Central memory CD8-positive, alpha-beta T cell (primary cell): ENCODE data around the gene OLFM2.

ENCODE experiments used
- ATAC-seq: fragments of 150-1000 bp; cut with Tn5 transposase; replicated peaks from 2 replicates; pipeline ENCODE4 v1.10.0; 2022; ENCODE audit warnings: mild to moderate bottlenecking, moderate FRiP score, moderate number of reproducible peaks; ENCODE audit not compliant: poor library complexity, severe bottlenecking; ENCODE audit errors: extremely low read depth
- DNase-seq, 2 donors: peaks; one replicate each; pipeline ENCODE4 v3.0.0; 2021; ENCODE audit warnings: low spot score in 2 of 2
- H3K27ac Mint-ChIP-seq: one replicate; pipeline ENCODE4 v1.8.0; 2022; ENCODE audit warnings: low read depth, mild to moderate bottlenecking, moderate library complexity, mixed read lengths
- H3K27me3 Mint-ChIP-seq: one replicate; pipeline ENCODE4 v1.8.0; 2022; ENCODE audit warnings: mixed read lengths
- H3K36me3 Mint-ChIP-seq: one replicate; pipeline ENCODE4 v1.8.0; 2022; ENCODE audit warnings: mild to moderate bottlenecking, moderate library complexity, mixed read lengths; ENCODE audit not compliant: insufficient read depth
- H3K4me1 Mint-ChIP-seq: one replicate; pipeline ENCODE4 v1.8.0; 2022; ENCODE audit warnings: mixed read lengths
- H3K4me3 Mint-ChIP-seq: one replicate; pipeline ENCODE4 v1.8.0; 2022; ENCODE audit warnings: mild to moderate bottlenecking, moderate library complexity, mixed read lengths
- H3K9me3 Mint-ChIP-seq: one replicate; pipeline ENCODE4 v1.8.0; 2022; ENCODE audit warnings: mixed read lengths

OLFM2 gene

DNA sequence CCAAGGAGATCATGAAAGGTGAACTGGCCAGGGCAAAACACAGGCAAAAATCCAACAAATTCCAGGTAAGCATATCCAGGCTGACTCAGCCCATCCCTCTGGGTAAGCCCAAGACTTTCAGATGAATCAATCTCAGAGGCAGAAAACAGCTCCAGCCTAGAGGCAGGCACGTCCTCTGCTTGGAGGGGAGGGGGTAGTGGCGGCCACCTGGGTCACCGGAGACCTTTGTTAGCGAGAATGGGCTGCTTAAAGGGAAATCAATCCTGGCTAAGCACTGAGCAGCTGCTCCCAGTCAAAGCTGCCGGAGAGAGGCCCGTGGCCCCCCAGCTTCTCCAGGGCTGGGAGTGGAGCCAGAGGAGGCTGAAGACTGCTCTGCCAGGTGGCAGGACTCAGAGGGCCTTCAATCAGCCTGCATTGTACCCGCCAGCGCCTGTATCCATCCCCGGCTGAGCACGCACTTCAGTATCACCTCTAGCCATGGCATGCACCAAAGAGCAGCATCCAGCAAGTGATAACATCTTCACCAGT lies 53.0 kb downstream of the OLFM2 start:
- no peaks in the 10 kb centered on the region for H3K9me3 Mint-ChIP-seq
- peaks cover 43% of the 10 kb centered on the region for H3K27me3 Mint-ChIP-seq
- no peak overlapping the region for H3K27ac Mint-ChIP-seq
- peaks cover 5% of the 10 kb centered on the region for H3K4me1 Mint-ChIP-seq
- no peak for ATAC-seq
- H3K4me3 Mint-ChIP-seq: no peak overlapping the region
- H3K36me3 Mint-ChIP-seq: no peaks in the 10 kb centered on the region
- no peak for DNase-seq

DNA sequence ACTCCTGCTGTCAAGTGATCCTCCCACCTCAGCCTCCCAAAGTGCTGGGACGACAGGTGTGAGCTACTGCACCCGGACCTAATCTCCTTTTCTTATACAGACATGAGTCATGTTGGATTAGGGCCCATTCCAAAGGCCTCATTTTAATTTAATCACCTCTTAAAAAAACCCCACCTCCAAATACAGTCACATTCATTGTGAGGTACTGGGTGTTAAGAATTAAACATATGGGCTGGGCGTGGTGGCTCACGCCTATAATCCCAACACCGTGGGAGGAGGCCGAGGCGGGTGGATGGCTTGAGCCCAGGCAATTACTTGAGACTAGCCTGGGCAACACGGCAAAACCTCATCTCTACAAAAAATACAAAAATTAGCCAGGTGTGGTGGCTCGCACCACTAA lies 54.6 kb downstream of the OLFM2 start:
- Mint-ChIP-seq H3K27ac (no peak overlapping the region), H3K4me3 (no peak overlapping the region), H3K27me3 (peaks cover 30% of the 10 kb centered on the region), H3K9me3 (no peaks in the 10 kb centered on the region), H3K4me1 (peaks cover 5% of the 10 kb centered on the region), H3K36me3 (no peaks in the 10 kb centered on the region)
- no peak for ATAC-seq
- DNase-seq: no peak

DNA sequence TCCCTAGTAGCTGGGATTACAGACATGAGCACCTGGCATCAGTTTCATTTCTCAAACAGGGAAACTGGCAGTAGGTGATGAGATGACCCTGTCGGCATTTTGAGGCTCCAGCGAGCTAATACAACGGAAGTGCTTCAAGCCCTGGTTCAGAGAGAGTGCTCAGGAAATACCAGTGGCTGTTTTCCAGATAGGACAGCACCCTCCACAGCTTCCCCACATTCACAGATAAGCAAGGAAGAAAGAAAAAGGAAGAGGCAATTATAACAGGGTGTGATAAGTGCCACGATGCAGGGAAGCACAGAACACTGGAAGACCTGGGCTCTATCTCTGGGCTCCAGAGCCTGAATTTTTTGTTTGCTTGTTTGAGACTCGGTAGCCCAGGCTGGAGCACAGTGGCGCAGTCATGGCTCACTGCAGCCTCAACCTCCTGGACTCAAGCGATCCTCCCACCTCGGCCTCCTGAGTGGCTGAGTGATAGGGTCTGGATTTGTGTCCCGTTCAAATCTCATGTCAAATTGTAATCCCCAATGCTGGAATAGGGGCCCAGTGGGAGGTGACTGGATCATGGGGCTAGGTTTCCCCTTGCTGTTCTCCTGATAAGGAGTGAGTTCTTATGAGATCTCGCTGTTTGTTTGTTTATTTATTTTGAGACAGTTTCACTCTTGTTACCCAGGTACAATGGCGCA lies 57.7 kb downstream of the OLFM2 start:
- ATAC-seq (no peak), DNase-seq (no peak)
- peaks cover 9% of the 10 kb centered on the region for H3K27me3 Mint-ChIP-seq
- no peak overlapping the region for H3K27ac Mint-ChIP-seq
- H3K4me1 Mint-ChIP-seq: no peaks in the 10 kb centered on the region
- H3K36me3 Mint-ChIP-seq: no peaks in the 10 kb centered on the region
- no peaks in the 10 kb centered on the region for H3K9me3 Mint-ChIP-seq
- H3K4me3 Mint-ChIP-seq: no peak overlapping the region

DNA sequence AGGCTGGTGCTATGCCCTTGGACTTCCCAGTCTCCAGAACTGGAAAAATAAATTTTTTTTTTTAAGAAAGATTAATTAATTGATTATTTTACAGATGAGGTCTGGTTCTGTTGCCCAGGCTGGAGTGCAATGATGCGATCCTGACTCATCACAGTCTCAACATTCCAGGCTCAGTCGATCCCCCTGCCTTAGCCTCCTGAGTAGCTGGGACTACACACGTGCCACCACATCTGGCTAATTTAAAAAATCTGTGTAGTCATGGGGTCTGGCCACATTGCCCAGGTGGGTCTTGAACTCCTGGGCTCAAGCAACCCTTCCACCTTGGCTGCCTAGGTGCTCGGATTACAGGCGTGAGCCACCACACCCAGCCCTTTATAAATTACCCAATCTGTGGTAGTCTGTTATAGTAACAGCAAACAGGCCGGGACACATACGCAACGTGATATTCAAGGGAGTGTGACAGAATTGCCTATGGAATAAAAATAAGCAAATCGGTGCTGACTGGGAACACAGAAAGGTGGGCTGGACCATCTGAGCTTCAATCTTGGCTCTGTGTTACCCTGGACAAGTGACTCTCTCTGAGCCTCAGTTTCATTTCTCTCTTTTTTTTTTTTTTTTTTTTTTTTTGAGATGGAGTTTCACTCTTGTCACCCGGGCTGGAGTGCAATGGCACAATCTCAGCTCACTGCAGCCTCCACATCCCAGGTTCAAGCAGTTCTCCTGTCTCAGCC lies 58.4 kb downstream of the OLFM2 start:
- Mint-ChIP-seq H3K4me1 (no peaks in the 10 kb centered on the region), H3K9me3 (no peaks in the 10 kb centered on the region), H3K4me3 (no peak overlapping the region), H3K27me3 (peaks cover 9% of the 10 kb centered on the region), H3K36me3 (no peaks in the 10 kb centered on the region), H3K27ac (no peak overlapping the region)
- DNase-seq: no peak
- no peak for ATAC-seq

DNA sequence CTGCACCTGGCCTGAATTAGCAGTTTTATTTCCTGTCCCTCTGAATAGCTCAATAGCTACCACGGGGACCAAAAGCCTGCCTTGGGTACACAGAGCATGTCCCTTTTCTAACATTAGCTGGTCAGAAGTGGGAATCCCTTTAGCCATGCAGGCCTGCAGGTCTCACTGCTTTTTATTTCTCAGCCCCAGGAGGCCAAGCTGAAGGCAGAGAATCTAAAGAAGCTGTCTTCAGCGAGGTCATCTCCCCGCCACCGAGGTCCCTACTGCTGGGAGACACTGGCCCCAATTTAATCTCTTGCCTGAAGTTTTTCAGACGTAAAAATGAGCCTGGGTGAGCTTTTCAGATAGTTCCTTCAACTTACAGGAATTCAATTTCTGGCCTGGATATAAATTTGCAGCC lies 60.5 kb downstream of the OLFM2 start:
- ATAC-seq: no peak
- Mint-ChIP-seq H3K9me3 (no peaks in the 10 kb centered on the region), H3K27me3 (peaks cover 9% of the 10 kb centered on the region), H3K36me3 (no peaks in the 10 kb centered on the region), H3K4me3 (no peak overlapping the region), H3K27ac (no peak overlapping the region), H3K4me1 (no peaks in the 10 kb centered on the region)
- DNase-seq: no peak

DNA sequence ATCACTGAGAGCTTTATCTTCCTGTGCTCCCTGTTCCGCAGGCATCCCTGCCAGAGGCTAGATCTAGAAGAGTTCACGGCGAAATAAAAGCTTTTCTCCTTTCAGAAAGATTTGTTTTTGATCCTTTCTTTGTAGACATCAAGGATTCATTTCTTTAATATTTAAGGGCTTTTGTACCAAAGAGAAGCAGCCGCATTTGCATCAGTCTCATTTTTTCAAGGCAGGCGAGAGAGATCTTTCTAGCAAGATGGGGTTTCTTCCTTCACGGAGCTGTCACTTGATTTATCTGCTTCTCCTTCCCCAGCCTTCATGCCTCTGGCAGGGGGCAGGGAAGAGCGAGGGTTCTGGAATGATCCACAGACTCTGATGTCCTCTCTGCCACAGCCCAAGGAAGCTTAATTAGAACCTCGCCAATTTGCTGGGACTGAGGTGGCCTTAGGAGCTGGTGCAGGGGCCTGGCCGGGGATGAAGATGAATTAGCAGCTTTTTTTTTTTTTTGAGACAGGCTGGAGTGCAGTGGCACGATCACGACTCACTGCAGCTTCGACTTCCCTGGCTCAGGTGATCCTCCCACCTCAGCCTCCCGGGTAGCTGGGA lies 61.2 kb downstream of the OLFM2 start:
- peaks cover 9% of the 10 kb centered on the region for H3K27me3 Mint-ChIP-seq
- ATAC-seq: no peak
- DNase-seq: no peak
- H3K36me3 Mint-ChIP-seq: no peaks in the 10 kb centered on the region
- no peaks in the 10 kb centered on the region for H3K4me1 Mint-ChIP-seq
- H3K27ac Mint-ChIP-seq: no peak overlapping the region
- H3K9me3 Mint-ChIP-seq: no peaks in the 10 kb centered on the region
- H3K4me3 Mint-ChIP-seq: no peak overlapping the region

DNA sequence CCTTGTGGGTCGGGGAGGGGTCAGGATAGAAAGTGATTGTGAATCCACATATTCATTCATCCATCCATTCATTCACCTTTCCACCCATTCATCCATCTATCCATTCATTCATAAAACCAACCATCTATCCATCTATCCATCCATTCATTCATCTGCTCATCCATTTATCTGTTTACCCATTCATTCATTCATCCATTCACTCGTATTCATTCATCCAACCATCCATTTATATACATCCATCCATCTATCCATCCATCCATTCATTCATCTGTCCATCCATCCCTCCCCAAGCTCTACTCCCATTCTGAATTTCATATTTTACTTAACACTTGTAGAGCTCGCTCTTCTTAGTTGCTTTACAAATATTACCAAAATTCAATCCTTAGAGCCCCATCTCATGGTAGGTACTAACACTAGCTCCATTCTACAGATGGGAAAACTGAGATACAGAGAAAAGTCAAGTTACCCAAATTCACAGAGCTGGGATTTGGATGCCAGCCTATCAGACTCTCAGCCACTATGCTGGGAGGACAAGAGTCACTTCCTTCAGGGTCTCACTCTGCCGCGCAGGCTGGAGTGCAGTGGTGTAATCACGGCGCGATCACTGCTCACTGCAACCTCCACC lies 63.6 kb downstream of the OLFM2 start:
- ATAC-seq: no peak
- no peaks in the 10 kb centered on the region for H3K36me3 Mint-ChIP-seq
- no peaks in the 10 kb centered on the region for H3K9me3 Mint-ChIP-seq
- H3K27ac Mint-ChIP-seq: no peak overlapping the region
- DNase-seq: no peak
- H3K4me1 Mint-ChIP-seq: no peaks in the 10 kb centered on the region
- H3K4me3 Mint-ChIP-seq: no peak overlapping the region
- no peaks in the 10 kb centered on the region for H3K27me3 Mint-ChIP-seq

DNA sequence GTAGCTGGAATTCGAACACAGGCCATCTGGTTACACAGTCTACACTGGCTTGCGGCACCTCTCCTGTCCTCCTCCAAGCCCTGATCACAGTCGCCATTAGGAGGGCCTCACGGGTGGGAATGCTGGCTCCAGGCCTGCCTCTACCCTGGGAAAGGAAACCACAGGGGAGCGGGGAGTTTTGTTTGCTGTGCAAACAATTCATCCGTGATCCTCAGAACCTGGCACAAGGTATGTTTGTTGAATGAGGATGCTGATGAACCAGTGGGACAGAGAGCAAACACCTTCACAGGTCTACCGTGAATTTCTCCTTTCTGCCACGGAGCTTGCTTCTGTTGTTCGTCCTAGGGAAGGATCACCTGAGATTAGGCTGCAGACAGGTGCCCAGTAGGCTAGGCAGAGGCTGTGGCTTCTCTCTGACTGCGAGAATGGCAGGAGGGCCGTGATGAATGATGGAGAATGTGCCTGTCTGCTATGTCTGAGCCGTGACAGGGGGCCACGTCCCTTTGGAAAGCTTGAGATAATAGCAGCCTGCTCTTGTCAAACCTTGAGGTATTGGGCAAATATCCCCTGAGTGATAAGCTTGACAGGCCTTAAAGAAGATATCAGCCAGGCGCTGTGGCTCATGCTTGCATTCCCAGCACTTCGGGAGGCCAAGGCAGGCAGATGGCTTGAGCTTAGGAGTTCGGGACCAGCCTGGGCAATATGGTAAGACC lies 64.5 kb downstream of the OLFM2 start:
- ATAC-seq: no peak
- Mint-ChIP-seq H3K4me3 (no peak overlapping the region), H3K4me1 (peaks cover 7% of the 10 kb centered on the region), H3K27me3 (no peaks in the 10 kb centered on the region), H3K27ac (no peak overlapping the region), H3K36me3 (no peaks in the 10 kb centered on the region), H3K9me3 (no peaks in the 10 kb centered on the region)
- DNase-seq: no peak

DNA sequence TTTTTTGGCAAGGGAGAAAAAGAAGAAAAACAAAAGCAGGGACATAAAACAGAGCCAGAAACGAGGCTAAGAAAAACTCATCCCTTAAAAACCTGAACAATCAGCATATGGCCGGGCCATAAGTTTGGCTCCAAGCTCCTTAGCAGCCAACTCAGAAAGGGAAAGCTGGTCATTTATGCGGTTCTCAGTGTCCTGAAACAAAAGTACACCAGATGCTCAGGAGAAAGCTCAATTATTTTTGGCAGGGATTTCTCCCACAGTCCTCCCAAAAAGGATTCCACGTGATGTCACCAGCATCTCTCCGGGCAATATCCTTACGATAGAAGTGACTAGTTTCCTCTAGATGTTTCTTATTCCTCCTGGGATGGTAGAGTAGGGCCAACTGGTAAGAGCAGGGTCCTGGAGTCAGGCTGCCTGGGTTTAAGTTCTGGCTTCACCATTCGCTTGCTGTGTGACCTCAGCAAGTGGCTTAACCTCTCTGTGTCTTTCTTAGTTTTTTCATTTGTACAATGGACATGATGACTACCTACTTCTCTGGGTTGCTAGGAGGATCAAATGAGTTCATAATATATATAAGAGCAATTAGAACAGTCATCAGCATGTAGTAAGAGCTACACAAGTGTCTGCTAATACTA lies 67.2 kb downstream of the OLFM2 start:
- Mint-ChIP-seq H3K27ac (no peak overlapping the region), H3K27me3 (no peaks in the 10 kb centered on the region), H3K4me1 (peaks cover 25% of the 10 kb centered on the region), H3K4me3 (no peak overlapping the region), H3K36me3 (no peaks in the 10 kb centered on the region), H3K9me3 (no peaks in the 10 kb centered on the region)
- no peak for DNase-seq
- no peak for ATAC-seq

DNA sequence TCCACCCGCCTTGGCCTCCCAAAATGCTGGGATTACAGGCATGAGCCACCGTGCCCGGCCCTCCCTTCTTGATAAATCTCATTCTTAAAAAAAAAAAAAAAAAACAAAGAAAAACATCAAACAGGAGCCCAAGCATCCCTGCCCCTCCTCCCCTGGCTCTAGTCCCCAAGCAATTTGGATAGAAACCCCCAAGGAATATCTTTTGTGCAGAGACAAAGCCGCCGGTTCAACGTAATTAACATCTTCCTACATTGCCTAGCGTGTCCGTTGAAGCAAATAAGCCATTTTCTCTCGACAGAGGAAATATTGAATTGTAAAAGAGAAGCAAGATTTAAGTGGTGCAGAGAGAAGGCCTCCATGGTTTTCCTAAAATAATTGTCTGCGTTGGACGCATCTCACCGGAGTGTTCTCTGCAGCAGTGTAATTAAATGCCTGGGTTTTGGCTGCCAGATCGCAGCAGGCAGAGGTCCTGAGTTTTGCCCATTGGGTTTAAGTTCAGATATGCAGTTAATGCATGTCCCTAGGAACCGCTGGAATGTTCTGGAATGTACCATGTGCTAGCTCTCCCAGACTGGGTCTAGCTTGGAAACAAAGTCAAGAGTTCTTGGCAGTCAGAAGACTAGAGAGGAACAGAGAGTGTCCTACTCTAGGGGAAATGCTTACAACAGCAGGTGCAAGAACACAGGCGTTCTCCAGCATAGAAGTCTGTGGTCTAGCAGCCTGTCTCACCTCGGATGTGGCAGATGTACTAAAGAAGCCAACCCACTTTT lies 70.4 kb downstream of the OLFM2 start:
- peaks cover 5% of the 10 kb centered on the region for H3K36me3 Mint-ChIP-seq
- H3K9me3 Mint-ChIP-seq: no peaks in the 10 kb centered on the region
- ATAC-seq (peak; percentile 95), DNase-seq (peak in 1 of 2 donors; percentile 45)
- H3K27ac Mint-ChIP-seq: no peak overlapping the region
- H3K4me3 Mint-ChIP-seq: peak overlapping the region; percentile 55
- peaks cover 52% of the 10 kb centered on the region for H3K4me1 Mint-ChIP-seq
- no peaks in the 10 kb centered on the region for H3K27me3 Mint-ChIP-seq

DNA sequence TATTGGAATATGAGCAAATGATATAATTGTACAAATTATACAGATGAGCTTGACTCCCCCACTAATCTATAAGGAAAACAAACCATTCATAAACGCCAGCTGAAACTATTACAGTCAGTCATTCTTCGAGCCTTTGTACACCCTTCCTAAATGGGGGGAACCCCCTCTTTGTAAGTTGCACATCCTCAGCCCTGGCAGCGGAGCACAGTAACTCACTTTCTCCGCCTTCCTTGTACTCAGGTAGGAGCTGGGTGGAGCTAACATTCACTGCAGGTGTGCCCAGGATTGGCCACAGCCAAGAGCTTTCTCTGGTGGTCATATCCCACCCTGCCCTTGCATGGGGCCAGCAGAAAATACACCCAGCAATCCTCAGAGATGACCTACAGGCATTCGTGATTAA lies 72.6 kb downstream of the OLFM2 start:
- no peak for ATAC-seq

More for the DNA sequence above, 72.6 kb downstream of the OLFM2 start:
- Mint-ChIP-seq H3K4me1 (peaks cover 62% of the 10 kb centered on the region), H3K36me3 (peaks cover 7% of the 10 kb centered on the region), H3K4me3 (peak overlapping the region; percentile 63), H3K27me3 (no peaks in the 10 kb centered on the region), H3K9me3 (no peaks in the 10 kb centered on the region), H3K27ac (no peak overlapping the region)
- no peak for DNase-seq
